ENCODE results near the gene PTPN20. TPM values are rescaled to one million over a fixed set of nuclear protein-coding genes. Genes with fewer than 3 reads are reported as not detected.
A peak's percentile ranks its signal among the peaks of the same experiment; 100 is the strongest.

Gene PTPN20
- total RNA-seq, 4 donors from 2014 or later: 2.9 TPM; not detected in 3

GRCh38 chr10:47033541-47034270 is 122.5 kb downstream of the PTPN20 start:
- no peak overlapping the region for H3K4me3 ChIP-seq
- H3K4me1 ChIP-seq: no peaks in the 10 kb centered on the region
- no peaks in the 10 kb centered on the region for H3K9me3 ChIP-seq
- TF ChIP-seq, protein P1, sequence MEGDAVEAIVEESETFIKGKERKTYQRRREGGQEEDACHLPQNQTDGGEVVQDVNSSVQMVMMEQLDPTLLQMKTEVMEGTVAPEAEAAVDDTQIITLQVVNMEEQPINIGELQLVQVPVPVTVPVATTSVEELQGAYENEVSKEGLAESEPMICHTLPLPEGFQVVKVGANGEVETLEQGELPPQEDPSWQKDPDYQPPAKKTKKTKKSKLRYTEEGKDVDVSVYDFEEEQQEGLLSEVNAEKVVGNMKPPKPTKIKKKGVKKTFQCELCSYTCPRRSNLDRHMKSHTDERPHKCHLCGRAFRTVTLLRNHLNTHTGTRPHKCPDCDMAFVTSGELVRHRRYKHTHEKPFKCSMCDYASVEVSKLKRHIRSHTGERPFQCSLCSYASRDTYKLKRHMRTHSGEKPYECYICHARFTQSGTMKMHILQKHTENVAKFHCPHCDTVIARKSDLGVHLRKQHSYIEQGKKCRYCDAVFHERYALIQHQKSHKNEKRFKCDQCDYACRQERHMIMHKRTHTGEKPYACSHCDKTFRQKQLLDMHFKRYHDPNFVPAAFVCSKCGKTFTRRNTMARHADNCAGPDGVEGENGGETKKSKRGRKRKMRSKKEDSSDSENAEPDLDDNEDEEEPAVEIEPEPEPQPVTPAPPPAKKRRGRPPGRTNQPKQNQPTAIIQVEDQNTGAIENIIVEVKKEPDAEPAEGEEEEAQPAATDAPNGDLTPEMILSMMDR (IDR thresholded peaks at IDR 0.05): no peak
- TF ChIP-seq POLR2A (IDR thresholded peaks at IDR 0.05): no peak
- no peaks in the 10 kb centered on the region for H3K36me3 ChIP-seq
- no peaks in the 10 kb centered on the region for H3K27me3 ChIP-seq
- peak in 1 of 3 donors; percentile 24 for DNase-seq
- no peak overlapping the region for H3K27ac ChIP-seq

- Histone ChIP-seq H3K4me1 (no peaks in the 10 kb centered on the region), H3K27ac (no peak overlapping the region), H3K9me3 (no peaks in the 10 kb centered on the region), H3K36me3 (no peaks in the 10 kb centered on the region), H3K4me3 (no peak overlapping the region), H3K27me3 (no peaks in the 10 kb centered on the region)
- no peak for DNase-seq
- no peak for TF ChIP-seq POLR2A (IDR thresholded peaks at IDR 0.05)
- TF ChIP-seq, protein P1 (IDR thresholded peaks at IDR 0.05): no peak
Observed at GRCh38 chr10:47034441-47035051, 123.3 kb downstream of the PTPN20 start.

- H3K4me1 ChIP-seq: no peaks in the 10 kb centered on the region
- no peaks in the 10 kb centered on the region for H3K9me3 ChIP-seq
- no peak overlapping the region for H3K27ac ChIP-seq
- no peak for TF ChIP-seq POLR2A (IDR thresholded peaks at IDR 0.05)
- TF ChIP-seq, protein P1 (IDR thresholded peaks at IDR 0.05): no peak
- H3K4me3 ChIP-seq: no peak overlapping the region
- H3K27me3 ChIP-seq: no peaks in the 10 kb centered on the region
- H3K36me3 ChIP-seq: no peaks in the 10 kb centered on the region
- DNase-seq: peak in 2 of 3 donors; percentile 14 to 41
Observed at GRCh38 chr10:47035171-47035818, 124.1 kb downstream of the PTPN20 start.

DNA sequence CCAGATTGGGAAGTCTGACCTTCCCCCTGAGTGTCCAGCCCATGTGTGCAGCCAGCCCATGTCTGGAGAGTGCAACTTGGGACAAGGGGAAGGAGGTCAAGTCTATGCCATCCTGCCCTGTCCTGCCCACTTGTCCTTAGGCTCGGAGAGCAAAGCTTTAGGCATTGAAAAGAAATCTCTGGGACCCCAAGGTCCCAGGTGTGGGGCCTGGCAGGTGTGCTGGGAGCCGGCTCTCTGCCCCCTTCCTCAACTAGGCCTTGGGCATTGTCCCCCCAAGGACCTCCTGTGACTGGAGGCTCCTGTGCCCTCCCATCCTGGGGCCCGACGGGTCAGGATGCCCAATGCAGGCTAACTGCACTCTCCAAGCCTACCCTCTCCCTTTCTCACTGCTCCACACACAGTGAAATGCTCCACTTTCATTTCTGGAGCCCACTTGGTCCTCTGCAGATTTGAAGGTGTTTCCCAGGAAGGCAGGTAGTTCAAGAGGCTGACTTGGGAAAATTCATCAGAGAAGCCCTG is 124.7 kb downstream of the PTPN20 start:
- DNase-seq: peak in 2 of 3 donors; percentile 10 to 32
- Histone ChIP-seq H3K4me3 (no peak overlapping the region), H3K27me3 (no peaks in the 10 kb centered on the region), H3K9me3 (no peaks in the 10 kb centered on the region), H3K36me3 (no peaks in the 10 kb centered on the region), H3K4me1 (no peaks in the 10 kb centered on the region), H3K27ac (no peak overlapping the region)
- no peak for TF ChIP-seq POLR2A (IDR thresholded peaks at IDR 0.05)
- TF ChIP-seq, protein P1 (IDR thresholded peaks at IDR 0.05): no peak

GRCh38 chr10:47036771-47037170 is 125.5 kb downstream of the PTPN20 start:
- Histone ChIP-seq H3K4me3 (no peak overlapping the region), H3K36me3 (no peaks in the 10 kb centered on the region), H3K4me1 (no peaks in the 10 kb centered on the region), H3K9me3 (no peaks in the 10 kb centered on the region), H3K27me3 (no peaks in the 10 kb centered on the region), H3K27ac (no peak overlapping the region)
- peak in 1 of 3 donors; percentile 16 for DNase-seq
- TF ChIP-seq, protein P1 (IDR thresholded peaks at IDR 0.05): no peak
- no peak for TF ChIP-seq POLR2A (IDR thresholded peaks at IDR 0.05)

Data from Peyer's patch (tissue), 4 donors.